ENCODE results near the gene LYRM1.
"Not testable (repeated sequence)": the region's sequence is repeated elsewhere in the genome, so short reads cannot be mapped to it uniquely, and the experiment has no call there.

Gene LYRM1

DNA sequence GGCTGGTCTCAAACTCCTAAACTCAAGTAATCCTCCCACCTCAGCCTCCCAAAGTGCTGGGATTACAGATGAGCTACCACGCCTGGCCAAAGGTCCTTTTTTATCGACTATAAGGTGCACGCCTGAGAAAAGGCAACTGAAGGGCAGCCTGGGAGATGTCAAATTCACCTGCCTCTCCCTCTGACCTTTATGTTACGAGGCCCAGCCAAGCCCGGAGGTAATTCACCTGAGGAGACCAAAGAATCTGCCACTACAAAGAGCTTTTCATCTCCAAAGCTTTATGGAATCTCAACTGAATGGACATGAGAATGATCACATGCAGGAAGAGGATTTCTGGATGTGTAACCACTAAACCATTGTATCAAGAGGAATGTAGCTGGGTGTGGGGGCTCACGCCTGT is 37.2 kb downstream of the LYRM1 start:
- DNase-seq: no peak

DNA sequence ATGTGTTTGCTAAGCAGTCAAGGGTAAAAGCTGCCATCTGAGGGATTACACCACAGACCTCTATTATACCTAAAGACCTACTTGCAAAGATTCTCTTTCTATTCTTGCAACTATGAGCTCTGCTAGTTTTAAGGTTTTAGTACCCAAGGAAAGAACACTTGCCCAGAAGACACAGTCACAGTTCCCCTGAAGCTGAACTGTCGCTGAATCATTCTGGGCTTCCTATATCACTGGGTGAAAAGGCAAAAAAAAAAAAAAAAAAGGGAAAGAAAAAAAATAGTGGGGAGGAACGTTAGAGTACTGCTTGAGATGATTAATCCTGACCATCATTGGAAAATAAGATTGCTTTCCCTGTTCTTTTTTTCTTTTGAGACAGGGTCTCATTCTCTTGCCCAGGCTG is 37.9 kb downstream of the LYRM1 start:
- DNase-seq: peak; percentile 16 to 69 (median 59)

DNA sequence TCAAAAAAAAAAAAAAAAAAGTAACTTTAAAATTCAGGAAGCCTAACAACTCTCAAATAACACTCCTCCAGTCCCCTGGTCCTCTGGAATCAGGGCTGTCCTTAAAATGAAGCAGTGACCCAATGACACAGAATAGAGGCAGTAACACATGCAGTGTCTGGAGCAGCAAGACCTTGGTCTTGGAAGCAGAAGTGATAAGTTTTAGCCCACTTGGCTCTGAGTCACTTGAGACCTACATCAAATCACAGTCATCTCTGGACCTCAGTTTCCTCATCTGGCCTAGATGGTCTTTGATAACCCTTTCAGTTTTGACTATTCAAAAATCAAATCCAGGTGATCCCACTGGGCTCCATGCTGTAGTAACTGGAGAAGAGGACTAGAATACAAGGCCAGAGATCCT is 39.0 kb downstream of the LYRM1 start:
- peak; percentile 30 to 75 (median 51) for DNase-seq

DNA sequence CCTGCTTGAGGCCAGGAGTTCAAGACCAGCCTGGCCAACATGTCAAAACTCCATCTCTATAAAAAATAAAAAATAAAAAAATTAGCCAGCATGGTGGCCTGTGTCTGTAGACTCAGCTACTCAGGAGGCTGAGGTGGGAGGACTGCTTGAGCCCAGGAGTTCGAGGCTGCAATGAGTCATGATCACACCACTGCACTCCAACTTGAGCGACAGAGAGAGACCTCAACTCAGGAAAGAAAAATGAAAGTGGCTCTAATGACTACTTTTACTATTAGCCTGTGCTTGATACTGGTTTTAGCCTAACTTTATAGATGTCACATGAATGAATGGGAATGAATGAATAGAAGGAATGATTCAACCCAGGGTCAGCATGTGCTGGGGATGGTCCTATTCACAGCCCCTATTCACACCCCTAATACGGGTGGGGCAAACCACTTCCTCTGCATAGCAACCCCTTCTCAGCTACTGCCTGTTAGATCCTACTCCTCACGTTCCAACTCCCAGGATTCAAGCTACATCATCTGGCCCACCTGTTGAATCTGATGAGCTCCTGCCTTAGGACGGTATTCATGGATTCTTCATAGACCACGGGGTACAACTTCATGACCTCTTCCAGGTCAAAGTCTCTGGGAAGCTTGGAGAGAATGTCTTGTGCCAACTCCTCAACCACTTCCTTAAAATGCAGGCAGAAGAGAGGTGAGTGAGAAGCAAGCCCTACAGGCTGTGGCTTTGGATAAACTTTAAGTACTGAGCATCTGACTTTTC is 40.5 kb downstream of the LYRM1 start:
- DNase-seq: peak; percentile 41 to 70 (median 60)

DNA sequence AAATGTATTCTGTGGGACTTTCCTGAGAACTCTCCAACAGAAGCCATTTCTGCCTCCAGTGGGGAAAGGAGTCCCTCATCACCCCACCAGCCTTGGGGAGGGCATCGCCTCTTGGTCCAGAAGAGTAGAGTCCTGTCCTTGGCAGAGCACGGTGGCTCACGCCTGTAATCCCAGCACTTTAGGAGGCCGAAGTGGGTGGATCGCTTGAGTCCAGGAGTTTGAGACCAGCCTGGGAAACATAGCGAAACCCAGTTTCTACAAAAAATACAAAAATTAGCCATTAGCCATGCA is 41.0 kb downstream of the LYRM1 start:
- DNase-seq: no peak

DNA sequence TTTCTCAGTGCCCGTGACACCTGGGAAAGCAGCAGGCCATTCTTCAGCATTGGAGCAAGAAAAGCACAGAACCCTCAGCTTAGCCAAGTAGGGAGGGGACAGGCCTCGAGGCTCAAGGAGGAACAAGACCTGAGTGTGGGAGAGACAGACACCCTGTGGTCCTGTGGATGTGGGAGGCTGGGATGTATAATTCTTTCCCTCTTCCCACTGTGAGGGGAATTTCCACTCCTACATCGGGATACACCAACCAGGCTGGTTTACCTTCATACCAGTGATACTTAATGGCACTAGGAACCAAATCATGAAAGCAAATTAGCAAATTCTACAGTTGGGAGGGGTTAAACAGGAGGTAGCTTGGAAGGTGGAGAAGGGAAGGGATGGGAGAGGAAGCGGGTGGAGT is 41.7 kb downstream of the LYRM1 start:
- peak in 3 of 4 experiments; percentile 28 to 56 (median 41) for DNase-seq

DNA sequence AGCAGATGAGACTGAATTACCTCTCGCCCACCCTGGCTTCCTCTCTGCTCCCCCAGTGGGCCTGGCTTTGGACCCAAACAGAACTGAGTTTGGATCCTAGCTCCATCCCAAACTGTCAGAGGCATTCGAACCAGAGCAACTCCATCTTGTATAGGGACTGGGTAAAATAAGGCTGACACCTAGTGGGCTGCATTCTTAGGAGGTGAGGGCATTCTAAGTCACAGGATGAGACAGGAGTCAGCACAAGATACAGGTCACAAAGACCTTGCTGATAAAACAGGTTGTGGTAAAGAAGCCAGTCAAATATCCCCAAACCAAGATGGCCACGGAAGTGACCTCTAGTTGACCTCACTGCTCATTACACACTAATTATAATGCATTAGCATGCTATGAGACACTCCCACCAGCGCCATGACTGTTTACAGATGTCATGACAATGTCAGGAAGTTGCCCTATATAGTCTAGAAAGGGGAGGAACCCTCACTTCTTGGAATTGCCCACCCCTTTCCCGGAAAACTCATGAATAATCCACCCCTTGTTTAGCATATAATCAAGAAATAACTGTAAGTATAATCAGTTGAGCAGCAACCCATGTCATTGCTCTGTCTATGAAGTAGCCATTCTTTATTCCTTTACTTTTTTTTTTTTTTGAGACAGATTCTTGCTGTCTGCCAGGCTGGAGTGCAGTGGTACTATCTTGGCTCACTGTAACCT is 44.4 kb downstream of the LYRM1 start:
- no peak for DNase-seq

DNA sequence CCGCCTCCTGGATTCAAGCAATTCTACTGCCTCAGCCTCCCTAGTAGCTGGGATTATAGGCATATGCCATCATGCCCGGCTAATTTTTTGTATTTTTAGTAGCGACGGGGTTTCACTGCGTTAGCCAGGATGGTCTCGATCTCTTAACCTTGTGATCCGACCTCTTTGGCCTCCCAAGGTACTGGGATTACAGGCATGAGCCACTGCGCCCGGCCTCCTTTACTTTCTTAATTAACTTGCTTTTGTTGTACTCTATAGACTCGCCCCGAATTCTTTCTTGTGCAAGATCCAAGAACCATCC is 45.0 kb downstream of the LYRM1 start:
- DNase-seq: not testable (repeated sequence)

DNA sequence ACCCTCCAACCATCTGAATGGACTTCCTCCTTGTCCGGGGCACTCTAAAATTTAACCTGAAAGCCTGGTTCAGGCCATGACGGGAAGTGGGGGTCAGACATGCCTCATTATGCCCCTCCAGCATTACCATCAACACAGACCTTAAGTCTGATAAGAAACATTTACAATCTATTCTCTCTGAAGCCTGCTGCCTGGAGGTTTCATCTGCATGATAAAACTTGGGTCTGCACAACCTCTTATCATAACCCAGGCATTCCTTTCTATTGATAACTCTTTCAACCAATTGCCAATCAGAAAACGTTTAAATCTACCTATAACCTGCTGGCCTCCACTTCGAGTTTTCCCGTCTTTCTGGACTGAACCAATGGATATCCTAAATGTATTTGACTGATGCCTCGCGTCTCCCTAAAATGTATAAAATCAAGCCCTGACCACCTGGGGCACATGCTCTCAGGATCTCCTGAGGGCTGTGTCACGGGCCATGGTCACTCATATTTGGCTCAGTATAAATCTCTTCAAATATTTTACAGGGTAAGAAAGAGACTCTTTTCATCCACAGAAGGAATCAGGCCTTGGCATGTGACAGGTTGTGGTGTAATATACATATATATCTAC is 45.6 kb downstream of the LYRM1 start:
- DNase-seq: no peak

DNA sequence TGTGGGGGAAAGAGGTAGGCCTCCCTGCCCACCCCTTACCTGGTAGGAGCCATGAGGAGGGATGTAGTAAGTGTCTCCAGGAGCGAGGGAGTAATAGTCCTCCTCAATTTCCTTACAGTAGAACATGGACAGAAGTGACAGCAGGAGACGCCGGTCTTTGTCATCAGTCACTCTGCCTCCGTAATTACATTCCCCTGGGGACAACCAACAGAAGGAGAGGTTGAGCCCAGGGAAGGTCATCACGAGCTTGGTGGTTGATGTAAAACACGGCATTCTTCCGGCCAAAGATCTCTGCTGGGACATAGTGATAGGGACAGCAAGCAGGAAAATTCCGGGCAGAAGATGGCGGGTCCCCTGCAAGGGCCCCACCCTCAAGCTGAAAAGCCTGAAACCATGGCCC is 47.9 kb downstream of the LYRM1 start:
- no peak for DNase-seq

DNA sequence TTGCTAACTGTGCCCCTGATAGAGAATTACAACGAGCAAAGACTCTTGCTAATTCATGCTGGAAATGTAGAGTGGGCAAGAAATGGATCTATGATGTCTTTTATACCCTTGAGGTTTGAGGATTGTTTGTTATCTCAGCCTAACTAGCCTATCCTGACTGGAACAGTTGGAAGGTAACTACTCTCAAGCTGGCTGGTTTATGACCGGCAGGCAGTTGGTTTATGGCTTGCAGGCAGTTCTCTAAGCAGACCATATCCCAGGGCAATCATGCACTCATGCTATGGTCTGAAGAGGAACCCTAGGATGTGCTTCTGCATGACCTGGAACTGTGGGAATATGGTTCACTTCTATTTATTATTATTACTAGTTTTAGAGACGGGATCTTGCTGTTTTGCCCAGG is 49.1 kb downstream of the LYRM1 start:
- no peak for DNase-seq

DNA sequence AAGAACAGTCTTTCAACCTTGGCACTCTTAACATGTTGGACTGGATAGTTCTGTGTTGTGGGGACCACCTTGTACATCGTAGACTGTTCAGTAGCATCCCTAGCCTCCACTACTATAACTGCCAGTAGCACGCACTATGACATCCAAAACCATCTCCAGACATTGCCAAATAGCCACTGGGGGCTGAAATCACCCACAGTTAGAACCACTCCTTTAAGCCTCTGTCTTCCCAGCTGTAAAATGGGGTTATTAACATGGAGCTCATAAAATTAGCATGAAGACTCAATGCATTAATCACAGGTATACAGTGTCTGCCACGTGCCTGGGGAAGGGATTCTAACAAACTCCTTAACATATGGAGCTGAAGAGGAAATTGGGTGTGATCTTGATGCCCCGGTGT is 49.7 kb downstream of the LYRM1 start:
- no peak for DNase-seq

DNA sequence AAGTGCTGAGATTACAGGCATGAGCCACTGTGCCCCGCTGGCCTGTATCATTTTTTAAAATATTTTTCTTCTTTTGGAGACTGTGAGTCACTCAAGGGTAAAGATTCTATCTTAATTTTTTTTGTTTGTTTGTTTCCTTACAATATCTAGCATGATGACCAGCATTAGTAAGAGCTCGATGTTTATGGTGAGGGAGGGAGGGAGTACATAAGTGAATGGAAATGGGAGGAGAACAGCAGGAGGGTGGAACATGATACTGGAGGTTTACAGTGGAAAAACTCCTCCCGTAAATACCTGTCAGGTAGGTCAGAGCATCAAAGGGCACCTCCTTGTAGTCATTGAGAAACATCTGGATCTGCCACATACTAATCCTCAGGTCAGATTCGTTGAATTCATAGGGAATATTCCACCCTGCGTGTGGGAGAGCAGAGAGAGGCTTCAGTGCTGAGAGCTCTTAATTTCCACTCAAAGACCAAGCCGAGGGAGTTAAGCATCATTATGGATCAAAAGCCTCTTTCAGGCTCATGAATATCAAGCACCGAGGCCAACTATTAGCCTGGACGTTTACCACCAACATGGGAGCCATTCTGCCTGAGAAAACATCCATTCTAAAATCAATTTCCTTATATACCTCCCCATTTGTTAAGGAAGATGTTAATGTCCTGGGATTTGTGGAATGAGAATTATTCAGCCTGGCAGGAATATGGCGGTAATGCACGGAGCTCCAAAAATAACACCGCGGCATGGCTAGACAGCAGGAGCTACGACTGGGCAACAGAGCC is 51.8 kb downstream of the LYRM1 start:
- DNase-seq: no peak

DNA sequence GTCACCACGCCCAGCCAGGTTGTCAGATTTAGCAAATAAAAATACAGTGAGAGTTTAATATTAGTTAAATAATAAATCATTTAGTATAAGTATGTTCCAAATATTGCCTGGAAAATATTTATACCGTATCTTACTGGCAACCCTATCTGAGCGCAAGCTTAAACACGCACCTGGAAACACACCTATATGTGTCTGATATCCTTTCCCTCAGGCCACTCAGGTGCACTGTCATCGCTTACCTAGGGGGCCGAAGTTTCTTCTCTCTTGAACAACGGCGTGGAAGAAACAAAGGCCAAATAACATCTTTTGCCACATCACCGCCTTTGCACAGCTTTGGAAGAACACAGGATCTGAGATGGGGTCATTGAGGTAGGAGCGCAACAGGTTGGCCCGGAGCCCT is 54.0 kb downstream of the LYRM1 start:
- DNase-seq: no peak

DNA sequence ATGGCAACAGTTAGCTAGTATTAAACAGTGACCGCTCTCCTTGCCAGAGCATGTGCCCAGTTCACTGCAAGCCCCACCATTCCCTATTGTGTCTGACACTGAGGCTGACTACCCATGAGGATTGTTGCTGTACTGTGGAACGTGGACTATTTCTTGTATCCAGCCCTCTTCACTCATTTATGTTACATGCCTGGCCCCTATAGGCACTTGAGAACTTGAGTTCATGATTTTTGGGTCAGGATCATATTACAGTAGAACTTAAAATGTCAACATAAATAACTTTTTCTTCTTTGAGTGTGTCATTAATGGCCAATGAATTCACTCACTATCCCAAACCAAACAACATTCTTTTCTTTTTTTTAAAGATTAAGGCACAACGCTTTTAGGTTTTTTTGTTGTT is 55.7 kb downstream of the LYRM1 start:
- peak in 2 of 4 experiments; percentile 5 to 27 for DNase-seq

DNA sequence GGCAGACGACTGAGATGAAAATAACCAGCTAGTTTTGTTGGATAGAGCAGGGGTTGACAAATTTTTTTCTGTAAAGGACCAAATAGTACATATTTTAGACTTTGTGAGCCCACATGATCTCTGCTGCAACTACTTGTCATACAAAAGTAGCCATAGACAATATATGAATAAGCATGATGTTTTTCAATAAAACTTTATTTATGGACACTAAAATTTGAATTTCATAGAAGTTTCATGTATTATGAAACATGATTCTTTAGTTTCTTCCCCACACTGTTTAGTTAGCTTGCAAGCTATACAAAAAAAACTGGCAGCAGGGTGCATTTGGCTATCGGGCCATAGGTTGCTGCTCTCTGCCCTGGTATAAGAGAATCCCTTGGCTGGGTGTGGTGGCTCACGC is 56.6 kb downstream of the LYRM1 start:
- DNase-seq: no peak

DNA sequence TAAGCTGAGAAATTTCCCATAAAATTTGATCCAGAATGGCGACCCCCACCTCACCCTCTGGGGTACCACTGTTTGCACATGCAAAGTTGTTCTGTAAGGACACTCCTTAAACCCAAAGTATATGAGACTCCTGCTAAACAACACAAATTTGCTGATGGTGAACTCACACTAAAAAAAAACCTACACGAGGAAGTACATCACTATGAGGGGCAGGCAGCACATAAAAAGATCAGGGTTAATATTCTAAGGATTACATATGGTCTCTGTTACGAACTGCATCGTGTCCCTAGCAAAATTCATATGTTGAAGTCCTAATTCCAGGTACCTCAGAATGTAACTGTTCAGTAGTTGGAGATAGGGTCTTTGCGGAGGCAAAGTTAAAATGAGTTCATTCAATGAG is 60.3 kb downstream of the LYRM1 start:
- no peak for DNase-seq

DNA sequence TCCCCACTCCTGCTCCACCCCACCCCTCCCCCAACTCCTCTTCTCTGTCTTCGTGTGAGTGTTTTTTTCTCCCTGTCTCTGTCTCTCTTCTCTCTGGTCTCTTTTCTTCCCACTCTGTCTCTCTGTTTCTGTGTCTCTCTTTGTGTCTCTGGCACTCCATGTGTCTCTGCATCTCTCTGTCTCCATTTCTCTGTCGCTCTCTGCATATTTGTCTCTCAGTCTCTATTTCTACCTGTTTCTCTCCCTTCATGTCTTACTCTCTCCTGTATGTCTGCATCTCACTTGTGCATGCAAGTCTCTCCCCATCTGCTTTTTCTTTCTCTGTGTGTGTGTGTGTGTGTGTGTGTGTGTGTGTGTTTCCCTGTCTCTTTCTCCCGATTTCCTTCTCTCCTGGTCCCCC is 68.2 kb downstream of the LYRM1 start:
- DNase-seq: no peak

DNA sequence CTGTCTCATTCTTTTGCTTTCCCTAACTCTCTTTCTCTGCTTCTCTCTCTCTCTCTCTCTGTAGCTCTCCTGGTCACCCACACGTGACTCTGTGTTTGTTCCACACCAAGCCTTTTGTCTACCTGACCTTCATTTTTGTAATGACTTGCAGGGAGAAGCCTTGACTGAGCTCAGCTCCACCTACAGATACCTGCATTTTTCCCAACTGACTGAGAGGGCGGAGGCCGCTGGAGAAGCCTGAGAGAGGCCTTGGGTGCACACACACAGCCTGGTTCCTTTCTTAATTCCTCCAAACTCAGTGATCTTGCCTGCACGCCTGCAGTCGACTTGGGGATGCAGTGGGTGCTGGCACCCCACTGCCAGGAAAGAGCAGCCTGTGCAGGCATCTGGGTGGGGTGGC is 68.8 kb downstream of the LYRM1 start:
- DNase-seq: no peak

DNA sequence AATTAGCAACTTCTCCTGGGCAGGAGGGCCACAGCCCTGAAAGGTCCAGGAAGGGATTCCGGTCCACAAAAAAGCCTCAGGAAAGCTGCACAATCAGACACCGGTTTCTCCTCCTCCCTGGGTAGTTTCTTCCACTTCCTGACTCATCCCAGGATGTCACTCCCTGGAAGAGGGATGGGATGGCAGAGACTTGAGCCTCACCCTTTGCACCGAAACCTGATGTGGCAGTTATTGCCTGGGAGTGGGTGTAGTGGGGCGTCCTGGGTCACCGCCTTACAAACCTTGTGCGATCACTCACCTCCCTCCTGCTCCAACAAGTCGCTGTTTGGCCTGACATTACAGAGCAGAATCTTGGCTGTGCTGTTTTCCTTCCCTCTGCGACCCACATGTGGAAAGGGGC is 70.8 kb downstream of the LYRM1 start:
- DNase-seq: no peak

DNA sequence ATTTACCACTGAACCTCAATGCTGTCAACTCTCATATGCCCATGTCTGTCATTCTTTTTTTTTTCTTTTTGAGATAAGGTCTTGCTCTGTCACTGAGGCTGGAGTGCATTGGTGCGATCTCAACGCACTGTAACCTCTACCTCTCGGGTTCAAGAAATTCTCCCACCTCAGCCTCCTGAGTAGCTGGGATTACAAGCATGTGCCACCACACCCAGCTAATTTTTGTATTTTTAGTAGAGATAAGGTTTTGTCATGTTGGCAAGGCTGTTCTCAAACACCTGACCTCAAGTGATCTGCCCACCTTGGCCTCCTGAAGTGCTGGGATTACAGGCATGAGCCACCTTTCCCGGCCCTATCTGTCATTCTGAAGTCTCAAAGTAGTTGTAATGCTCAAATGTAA is 72.6 kb downstream of the LYRM1 start:
- DNase-seq: not testable (repeated sequence)

All from suppressor macrophage (primary cell).